Hair follicular keratinocyte (primary cell): ENCODE results near the gene HSF5. TPM values are rescaled to one million over a fixed set of nuclear protein-coding genes. Genes with fewer than 3 reads are reported as not detected.

Source experiments
- total RNA-seq: library from RNA; depleted of rRNA; stranded (reverse); fragments of >200 nt; gene quantifications from 2 replicates; pipeline ENCODE4 v1.2.3, GENCODE V29; 2015

Gene HSF5
- not detected in 2 replicates for total RNA-seq

GRCh38 chr17:58487589-58488427, at the start of gene HSF5:
TSS of gene HSF5 (minus strand) at chr17:58488408. CDS start at chr17:58488274, 134 bp downstream.

GRCh38 chr17:58513965-58514769, 26.0 kb upstream of the HSF5 start, which contains the start of gene MTMR4:
TSS of gene MTMR4 (minus strand) at chr17:58514638. CDS start at chr17:58514407, 231 bp downstream.

GRCh38 chr17:58417300-58418092, 70.7 kb downstream of the HSF5 start, which contains the start of gene RNF43:
TSS of gene RNF43 (minus strand) at chr17:58417534. CDS start at chr17:58415577, 1,957 bp downstream.

Other genes with a start within 250 kb of the HSF5 start
- gene LPO, start 249.8 kb downstream of the HSF5 start, total RNA-seq = not detected in 2 replicates
- gene MPO, start 207.5 kb downstream of the HSF5 start, total RNA-seq = not detected in 2 replicates
- gene TSPOAP1, start 159.6 kb downstream of the HSF5 start, total RNA-seq = 0.47 TPM in 1 of 2 replicates, not detected in the other
- gene SUPT4H1, start 136.2 kb downstream of the HSF5 start, total RNA-seq = 27.1 and 42.4 TPM in 2 replicates
- gene RNF43, start 70.9 kb downstream of the HSF5 start, total RNA-seq = 10.1 and 11.5 TPM in 2 replicates
- gene MTMR4, start 26.2 kb upstream of the HSF5 start, total RNA-seq = 44.8 and 47.6 TPM in 2 replicates
- not detected in 2 replicates for gene TEX14, start 203.6 kb upstream of the HSF5 start, total RNA-seq
- gene RAD51C, start 204.2 kb upstream of the HSF5 start, total RNA-seq = 25.1 and 55.5 TPM in 2 replicates